ENCODE results near the gene STAT6. TPM values are rescaled to one million over a fixed set of nuclear protein-coding genes. Genes with fewer than 3 reads are reported as not detected.

The STAT6 gene
- total RNA-seq, 1 donor from 2014 or later: 8.5 TPM

DNA sequence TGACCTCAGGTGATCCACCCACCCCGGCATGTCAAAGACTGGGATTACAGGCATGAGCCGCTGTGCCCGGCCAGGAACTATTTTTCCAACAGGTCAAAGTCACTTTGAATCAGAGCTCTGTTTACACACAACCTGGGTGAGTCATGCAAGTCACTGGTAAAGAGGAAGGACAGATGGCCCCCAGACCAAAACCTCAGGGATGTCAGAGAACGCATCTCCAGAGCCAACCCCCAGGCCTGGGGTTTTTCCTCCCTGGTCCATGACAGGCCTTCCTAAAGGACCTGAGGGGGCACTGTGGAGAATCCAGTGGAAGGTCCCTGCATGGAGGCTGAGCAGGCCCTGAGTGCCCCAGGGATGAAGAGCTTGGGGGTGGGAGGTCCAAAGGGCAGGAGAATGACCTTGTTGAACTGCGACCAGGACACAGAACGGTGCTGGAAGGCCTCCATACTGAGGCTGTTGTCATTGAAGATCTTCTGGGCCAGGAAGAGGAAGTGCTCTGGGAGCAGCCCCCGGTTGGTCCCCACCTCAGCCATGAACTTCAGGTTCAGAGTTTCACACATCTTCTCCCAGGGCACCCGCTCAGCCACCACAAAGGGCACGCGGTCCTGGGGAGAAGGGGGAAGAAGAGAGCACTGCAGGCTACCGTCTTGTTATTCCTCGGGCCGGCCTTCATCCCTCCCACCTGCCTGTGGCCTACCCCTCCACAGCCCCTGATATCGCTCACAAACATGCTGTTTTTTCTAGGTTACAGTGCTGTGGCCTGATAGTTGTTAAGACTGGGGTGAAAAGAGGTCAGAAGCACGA, 9.1 kb downstream of the STAT6 start:
- DNase-seq (ENCODE audit: low read depth in 2 of 2): no peak

DNA sequence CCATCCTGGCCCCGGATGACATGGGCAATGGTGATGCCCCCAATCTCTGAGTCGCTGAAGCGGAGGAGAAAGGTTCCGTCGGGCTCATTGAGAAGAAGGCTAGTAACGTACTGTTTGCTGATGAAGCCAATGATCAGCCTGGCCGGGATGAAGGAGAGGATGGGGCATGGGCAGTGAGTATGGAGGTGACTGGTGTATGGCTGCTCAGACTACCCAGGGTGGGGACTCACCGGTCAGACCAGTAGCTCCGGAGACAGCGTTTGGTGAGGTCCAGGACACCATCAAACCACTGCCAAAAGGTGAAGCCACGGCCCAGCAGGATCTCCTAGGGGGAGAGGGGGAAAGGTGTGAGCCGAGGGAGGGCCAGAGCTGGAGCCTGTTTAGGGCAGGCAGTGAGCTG, 11.4 kb downstream of the STAT6 start:
- DNase-seq (ENCODE audit: low read depth in 2 of 2): no peak

DNA sequence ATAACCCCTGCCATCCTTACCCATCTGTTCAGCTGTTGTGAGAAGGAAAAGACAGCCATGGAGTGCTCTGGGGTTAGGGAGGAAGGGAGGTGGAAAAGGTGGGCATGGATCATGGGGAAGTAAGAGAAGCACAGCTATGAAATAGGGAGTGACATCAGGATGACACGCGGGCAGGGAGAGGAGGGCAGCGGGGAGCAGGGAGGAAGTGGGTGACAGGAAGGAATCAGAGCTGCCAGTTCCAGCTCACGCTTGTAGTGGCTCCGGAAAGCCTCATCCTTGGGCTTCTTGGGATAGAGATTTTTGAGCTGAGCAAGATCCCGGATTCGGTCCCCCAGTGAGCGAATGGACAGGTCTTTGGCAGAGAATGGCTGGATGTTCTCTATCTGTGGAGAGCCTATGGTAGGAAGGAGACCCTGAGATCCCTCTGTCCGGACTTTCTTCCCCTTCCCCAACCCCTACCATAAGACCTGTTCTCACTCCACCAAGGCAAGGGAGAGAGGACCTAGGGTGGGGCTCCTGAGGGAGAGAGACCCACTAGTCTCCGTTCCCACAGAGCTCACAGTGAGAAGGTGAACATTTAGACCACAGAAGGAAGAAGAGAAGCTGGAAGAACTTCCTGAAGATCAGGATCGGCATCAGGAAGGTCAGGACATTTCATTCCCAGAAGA, 12.0 kb downstream of the STAT6 start:
- DNase-seq (ENCODE audit: low read depth in 2 of 2): no peak

DNA sequence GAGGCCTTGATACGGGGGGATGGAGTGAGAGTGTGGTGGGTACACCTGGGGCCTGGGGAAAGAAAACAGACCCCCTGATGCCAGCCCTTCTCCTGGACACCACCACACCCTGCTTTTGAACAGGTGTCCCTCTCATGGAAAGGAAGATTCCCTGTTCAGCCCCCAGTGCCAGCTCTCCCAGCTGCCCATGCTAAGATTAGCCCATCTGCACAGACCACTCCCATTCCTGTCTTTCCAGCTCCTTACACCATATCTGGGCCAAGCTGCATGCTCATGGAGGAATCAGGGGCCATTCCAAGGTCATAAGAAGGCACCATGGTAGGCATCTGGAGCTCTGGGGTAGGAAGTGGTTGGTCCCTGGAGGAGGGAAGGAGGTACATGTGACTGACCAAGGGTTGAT, 12.6 kb downstream of the STAT6 start:
- DNase-seq (ENCODE audit: low read depth in 2 of 2): no peak

- DNase-seq (ENCODE audit: low read depth in 2 of 2): no peak
Observed at GRCh38 chr12:57097554-57097835, 13.7 kb downstream of the STAT6 start.

- DNase-seq (ENCODE audit: low read depth in 2 of 2): no peak
Observed at GRCh38 chr12:57096748-57097553, 14.2 kb downstream of the STAT6 start.

GRCh38 chr12:57096099-57096572, 15.0 kb downstream of the STAT6 start:
- DNase-seq (ENCODE audit: low read depth in 2 of 2): no peak

DNA sequence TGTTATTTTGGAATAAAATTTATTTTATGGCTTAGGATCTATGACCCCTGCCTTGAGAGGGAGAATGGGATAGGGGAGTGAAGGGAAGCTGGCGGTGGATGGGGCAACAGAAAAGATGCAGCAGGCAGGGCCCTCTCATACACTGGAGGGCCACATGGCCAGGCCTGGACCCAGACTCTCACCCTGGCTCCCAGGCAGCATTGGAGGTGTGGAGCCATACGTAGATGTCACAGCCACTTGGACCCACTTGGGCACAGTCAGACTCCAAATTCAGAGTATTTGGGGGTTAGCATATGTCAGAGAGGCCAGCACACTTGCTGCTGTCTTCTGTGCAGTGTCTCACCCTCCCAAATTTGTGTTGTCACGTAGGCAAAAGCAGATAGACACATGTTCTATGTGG, 15.7 kb downstream of the STAT6 start:
- no peak for DNase-seq (ENCODE audit: low read depth in 2 of 2)

- no peak for DNase-seq (ENCODE audit: low read depth in 2 of 2)
Observed at GRCh38 chr12:57094208-57095160, 16.7 kb downstream of the STAT6 start.

DNA sequence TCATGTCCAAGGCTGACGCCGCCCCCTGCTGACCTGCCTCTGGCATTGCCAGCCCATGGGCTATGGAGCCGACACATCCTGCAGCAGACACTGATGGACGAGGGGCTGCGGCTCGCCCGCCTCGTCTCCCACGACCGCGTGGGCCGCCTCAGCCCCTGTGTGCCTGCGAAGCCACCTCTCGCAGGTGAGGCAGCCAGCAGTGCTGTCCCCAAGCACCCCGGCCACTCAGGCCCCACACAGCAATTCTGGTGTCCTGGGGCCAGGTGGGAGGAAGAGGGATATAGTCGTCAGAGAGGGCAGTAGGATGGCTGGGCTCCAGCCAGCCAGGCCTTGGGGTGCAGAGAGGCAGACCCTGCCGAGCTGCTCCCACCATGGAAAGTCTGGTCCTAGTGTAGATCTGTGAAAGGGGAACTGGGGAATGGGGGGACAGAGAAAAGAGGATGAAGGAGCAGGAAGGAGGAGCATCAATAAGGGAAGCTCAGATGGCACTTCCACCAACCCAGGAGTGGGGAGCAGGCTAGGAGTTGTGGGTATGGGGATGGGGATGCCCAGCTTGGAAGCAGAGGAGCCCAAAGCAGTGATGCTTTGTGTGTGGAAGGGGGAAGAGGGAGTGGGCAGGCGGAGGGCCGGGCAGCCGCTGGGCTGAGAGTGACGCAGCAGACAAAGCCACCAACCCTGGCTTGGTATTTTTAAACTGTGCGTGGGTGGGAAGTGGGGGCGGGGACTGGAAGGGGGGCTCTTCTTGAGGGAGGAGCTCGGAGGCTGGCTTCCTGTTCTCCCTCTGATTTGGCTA, 17.6 kb downstream of the STAT6 start:
- peak in 1 of 2 donors; percentile 62 for DNase-seq (ENCODE audit: low read depth in 2 of 2)

- no peak for DNase-seq (ENCODE audit: low read depth in 2 of 2)
Observed at GRCh38 chr12:57092876-57093414, 18.2 kb downstream of the STAT6 start.

DNA sequence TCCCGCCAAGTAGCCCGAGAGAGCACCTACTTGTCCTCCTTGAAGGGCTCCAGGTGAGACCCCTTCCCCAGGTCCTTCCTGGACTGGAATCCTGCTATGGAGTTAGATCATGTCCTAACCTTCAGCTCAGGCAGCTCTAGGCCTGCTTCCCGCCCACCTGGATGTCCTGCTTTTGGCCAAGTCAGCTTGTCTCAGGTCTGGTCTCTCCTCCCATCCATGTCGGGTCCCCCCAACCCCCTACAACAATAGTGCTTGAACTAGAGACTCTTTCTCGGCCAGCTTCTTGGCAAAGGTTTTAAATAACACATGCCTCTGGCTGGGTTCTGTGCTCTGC, 18.7 kb downstream of the STAT6 start:
- DNase-seq (ENCODE audit: low read depth in 2 of 2): no peak

DNA sequence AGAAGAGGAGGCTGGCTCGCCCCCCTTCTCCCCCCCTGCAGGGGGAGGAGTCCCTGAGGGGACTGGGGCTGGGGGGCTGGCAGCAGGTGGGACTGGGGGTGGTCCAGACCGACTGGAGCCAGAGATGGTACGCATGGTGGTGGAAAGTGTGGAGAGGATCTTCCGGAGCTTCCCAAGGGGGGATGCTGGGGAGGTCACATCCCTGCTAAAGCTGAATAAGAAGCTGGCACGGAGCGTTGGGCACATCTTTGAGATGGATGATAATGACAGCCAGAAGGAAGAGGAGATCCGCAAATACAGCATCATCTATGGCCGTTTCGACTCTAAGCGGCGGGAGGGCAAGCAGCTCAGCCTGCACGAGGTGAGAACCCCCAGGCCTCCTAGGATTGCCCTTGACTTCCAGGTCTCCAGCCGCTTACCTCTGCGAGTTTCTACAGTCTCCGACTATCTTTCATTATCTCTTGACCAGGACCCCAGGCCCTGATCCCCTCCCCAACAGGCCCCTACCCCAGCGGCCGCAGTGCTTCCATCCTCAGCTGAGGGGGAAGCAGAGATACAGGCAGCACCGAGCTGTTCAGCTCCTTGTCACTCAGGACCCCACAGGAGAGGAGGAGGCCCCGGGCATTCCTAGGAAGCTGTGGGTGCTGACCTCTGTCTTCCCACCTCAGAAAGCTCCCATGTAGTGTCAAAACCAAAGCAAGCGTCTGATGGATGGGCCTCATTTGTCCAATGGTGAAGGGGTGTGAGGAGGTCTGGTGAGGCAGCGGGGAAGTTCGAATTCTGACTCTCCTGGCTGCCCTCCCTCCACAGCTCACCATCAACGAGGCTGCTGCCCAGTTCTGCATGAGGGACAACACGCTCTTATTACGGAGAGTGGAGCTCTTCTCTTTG, 19.3 kb downstream of the STAT6 start:
- DNase-seq (ENCODE audit: low read depth in 2 of 2): no peak

DNA sequence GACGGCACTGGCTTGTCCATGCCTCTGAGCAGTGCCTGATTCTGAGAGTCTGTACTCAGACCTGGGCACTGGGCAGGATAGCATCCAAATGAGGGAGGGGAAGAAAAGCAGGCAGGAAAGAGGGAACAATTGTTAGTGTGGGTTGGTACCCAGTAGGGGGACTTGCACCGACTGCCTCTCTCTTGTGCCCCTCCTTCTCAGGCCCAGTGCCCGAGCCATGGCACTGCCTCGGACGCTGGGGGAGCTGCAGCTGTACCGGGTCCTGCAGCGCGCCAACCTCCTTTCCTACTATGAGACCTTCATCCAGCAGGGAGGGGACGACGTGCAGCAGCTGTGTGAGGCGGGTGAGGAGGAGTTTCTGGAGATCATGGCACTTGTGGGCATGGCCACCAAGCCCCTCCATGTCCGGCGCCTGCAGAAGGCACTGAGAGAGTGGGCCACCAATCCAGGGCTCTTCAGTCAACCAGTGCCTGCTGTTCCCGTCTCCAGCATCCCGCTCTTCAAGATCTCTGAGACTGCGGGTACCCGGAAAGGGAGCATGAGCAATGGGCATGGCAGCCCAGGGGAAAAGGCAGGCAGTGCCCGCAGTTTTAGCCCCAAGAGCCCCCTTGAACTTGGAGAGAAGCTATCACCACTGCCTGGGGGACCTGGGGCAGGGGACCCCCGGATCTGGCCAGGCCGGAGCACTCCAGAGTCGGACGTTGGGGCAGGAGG, 20.1 kb downstream of the STAT6 start:
- no peak for DNase-seq (ENCODE audit: low read depth in 2 of 2)

DNA sequence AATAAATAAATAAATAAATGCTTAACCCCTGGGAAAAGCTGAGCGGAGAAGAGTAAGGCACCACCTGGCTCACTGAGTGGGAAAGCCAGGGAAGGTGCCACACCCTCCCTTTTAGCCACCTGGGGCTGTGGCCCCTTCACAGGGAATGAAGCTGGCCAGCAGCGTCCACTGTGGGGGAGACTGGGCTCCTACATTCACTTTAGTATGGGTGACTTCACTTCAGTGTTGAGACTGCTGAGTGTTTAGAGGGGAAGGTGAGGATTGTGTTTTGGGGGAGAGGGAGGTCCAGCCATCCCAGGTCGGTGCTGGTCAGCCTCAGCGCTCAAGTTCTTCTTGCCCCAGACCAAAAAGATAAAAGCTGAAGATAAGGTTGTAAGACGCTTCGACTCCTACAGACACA, 20.7 kb downstream of the STAT6 start:
- DNase-seq (ENCODE audit: low read depth in 2 of 2): no peak

DNA sequence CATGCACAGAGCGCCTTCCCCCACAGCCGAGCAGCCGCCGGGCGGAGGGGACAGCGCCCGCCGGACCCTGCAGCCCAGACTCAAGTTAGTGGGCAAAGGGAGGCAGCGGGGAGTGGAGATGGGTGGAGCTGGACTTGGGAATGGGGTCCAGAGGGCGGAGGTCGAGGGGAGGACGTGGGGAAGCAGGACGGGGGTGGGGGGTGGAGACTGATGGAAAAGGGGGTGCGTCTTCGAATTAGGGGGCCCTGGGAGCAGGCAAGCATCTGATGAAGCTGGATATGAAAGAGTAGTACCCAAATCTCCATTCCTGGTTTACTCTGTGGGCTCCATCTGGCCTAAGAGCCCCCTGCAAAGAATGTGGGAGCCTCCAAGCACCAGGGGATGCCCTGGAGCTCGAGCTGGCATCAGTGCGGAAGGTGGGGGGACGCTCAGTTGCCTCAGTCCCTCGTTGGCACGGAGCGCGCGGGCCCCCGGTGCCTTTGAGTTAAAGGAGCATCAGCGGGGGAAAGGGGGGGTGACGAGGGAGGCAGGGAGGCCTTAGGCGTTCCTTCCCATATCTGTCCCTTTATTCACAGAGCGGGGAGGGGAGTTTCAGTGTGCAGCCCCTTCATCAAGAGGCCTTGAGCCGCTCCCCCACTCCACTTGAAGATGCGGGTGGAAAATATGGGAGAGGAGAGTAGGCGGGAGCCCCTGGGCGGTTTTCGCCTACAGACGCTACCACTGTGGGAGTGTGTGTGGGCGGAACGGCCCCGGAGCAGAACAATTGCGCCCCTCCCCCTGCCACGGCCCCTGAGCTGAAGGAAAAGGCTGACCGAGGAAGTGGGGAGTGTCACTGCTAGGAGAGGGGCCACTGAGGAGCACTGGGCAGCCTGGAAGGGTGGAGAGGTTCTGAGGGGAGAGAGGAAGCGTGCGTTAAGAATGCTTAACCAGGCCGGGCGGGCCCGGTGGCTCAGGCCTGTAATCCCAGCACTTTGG, 21.6 kb downstream of the STAT6 start:
- DNase-seq (ENCODE audit: low read depth in 2 of 2): peak in 1 of 2 donors; percentile 70

Measured in dermis microvascular lymphatic vessel endothelial cell (primary cell).